ENCODE measurements around the gene INPP5A.

Gene INPP5A

DNA sequence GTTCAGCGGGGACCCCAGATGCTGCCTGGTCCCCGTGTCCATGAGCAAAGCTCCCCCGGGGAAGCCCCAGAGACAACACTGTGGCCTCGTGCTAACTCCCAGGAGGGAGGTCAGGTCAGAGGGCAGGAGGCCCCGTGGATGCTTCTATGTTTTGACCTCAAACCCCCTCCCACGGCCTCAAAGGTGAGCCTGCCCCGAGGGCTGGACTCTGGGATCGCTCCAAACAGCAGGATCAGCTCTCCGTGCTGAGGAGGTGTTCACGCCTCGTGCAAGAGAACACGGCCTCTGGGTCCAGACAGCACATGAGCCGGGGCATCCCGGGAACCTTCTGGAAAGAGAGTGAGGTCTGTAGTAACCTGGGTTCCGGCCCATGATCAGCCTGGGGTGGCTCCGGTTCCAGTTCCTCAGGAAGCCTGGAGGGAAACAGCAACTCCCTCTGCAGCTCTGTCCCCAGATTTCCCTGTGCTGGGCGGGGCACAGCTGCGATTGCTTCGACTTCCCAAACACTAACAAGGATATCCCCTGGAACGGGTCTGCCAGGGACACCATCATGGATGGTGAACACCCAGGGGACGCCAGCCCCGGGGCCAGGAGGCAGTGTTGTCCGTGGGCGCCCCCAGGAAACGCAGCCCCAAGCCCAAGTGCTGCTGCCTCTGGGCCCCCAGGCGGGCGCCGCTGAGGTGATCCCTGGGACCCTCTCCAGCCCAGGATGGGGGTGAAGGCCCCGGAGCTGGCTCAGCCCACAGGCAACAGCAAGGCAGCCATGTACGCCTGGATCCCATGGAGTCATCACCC, 18.0 kb upstream of the INPP5A start:
- no peaks in the 10 kb centered on the region for H3K9me3 Mint-ChIP-seq

DNA sequence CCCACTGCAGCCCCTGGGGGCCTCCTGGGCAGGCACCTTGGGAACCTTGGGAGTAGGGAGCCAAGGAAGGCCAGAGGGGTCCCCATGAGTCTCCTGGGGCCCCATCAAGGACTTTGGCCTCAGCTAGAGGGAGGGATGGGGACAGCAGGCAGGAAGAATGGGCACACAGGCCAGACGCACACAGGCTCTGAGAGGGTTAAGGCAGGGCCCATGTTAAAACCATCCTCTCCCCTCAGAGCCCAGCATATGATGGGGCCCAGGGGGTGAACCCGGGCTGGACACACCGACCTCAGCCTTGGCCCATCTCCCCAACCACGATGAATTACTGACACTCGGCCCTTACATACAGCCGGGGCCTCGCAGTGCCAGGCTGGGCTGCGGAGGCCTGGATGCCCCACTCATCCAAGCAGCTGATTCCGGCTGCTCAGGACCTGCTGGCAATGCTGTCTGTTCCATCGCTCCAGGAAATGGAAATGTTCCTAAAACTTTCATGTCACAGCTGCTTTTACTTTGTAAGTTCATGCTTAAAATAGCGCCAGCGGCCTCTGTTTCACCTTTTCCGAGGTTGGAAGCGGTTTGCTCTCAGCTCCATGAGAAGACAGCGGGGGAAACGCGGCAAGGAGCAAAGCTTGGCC, 17.3 kb upstream of the INPP5A start:
- H3K9me3 Mint-ChIP-seq: no peaks in the 10 kb centered on the region
- H3K27me3 Mint-ChIP-seq: peaks cover 60% of the 10 kb centered on the region
- H3K4me1 Mint-ChIP-seq (ENCODE audit: low read depth): peaks cover 34% of the 10 kb centered on the region
- H3K4me3 Mint-ChIP-seq: no peak overlapping the region
- H3K36me3 Mint-ChIP-seq (ENCODE audit: low read depth): no peaks in the 10 kb centered on the region
- intact Hi-C loops (cut with micrococcal nuclease): no loop called here
- H3K27ac Mint-ChIP-seq: no peak overlapping the region

More for the DNA sequence above, 18.0 kb upstream of the INPP5A start:
- Mint-ChIP-seq H3K4me3 (no peak overlapping the region), H3K36me3 (ENCODE audit: low read depth) (no peaks in the 10 kb centered on the region), H3K4me1 (ENCODE audit: low read depth) (peaks cover 38% of the 10 kb centered on the region), H3K27ac (no peak overlapping the region), H3K27me3 (peaks cover 58% of the 10 kb centered on the region)
- intact Hi-C loops (cut with micrococcal nuclease): no loop called here

DNA sequence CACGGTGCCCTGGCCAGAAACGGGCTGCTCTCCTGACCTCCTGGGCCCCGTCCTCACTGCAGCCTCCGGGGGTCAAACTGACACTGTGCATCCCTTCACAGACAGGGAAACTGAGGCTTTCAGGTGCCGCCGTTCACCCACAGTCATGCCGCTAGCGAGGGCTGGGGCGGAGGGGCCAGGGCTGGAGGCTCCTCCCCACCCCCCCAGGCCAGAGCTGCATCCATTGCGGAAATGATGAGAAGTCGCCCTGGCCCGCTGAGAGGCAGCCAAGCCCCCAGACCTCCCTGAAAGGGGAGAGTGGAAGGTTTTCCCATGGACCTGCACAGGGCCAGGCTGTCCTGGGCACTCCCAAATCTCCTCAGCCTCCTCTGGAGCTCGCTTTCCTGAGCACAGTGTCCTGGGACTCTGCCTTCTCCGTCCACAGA, 16.5 kb upstream of the INPP5A start:
- H3K9me3 Mint-ChIP-seq: no peaks in the 10 kb centered on the region
- no peak overlapping the region for H3K4me3 Mint-ChIP-seq
- peaks cover 32% of the 10 kb centered on the region for H3K4me1 Mint-ChIP-seq (ENCODE audit: low read depth)
- no peaks in the 10 kb centered on the region for H3K36me3 Mint-ChIP-seq (ENCODE audit: low read depth)
- intact Hi-C loops (cut with micrococcal nuclease): no loop called here
- H3K27me3 Mint-ChIP-seq: peaks cover 58% of the 10 kb centered on the region
- H3K27ac Mint-ChIP-seq: no peak overlapping the region

DNA sequence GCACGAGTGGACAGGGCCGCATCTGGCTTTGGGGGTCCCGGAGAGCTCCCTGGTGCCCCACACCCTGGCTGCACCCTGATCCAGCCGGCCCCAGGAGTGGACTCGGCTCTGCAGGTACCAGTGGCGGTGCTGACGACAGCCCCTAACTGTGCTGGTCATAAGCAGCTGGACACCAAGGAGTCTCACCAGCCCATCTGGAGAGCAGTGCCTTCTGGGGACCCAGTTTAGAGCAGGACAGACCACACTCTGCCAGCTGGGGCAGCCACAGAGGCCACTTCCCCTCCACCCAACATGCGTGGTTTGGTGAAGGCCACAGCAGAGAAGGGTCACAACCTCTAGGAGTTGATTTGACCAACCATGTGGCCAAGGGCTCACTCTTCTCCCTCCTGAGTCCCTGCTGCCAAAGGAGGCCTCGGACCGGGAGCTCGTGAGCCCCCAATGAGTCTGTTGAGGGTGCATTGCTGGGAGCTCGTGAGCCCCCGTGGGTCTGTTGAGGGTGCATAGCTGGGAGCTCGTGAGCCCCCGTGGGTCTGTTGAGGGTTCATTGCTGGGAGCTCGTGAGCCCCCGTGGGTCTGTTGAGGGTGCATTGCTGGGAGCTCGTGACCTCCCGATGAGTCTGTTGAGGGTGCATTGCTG, 16.0 kb upstream of the INPP5A start:
- Mint-ChIP-seq H3K27me3 (peaks cover 57% of the 10 kb centered on the region), H3K27ac (no peak overlapping the region), H3K36me3 (ENCODE audit: low read depth) (no peaks in the 10 kb centered on the region), H3K4me1 (ENCODE audit: low read depth) (peaks cover 31% of the 10 kb centered on the region), H3K4me3 (no peak overlapping the region), H3K9me3 (no peaks in the 10 kb centered on the region)
- intact Hi-C loops (cut with micrococcal nuclease): no loop called here

DNA sequence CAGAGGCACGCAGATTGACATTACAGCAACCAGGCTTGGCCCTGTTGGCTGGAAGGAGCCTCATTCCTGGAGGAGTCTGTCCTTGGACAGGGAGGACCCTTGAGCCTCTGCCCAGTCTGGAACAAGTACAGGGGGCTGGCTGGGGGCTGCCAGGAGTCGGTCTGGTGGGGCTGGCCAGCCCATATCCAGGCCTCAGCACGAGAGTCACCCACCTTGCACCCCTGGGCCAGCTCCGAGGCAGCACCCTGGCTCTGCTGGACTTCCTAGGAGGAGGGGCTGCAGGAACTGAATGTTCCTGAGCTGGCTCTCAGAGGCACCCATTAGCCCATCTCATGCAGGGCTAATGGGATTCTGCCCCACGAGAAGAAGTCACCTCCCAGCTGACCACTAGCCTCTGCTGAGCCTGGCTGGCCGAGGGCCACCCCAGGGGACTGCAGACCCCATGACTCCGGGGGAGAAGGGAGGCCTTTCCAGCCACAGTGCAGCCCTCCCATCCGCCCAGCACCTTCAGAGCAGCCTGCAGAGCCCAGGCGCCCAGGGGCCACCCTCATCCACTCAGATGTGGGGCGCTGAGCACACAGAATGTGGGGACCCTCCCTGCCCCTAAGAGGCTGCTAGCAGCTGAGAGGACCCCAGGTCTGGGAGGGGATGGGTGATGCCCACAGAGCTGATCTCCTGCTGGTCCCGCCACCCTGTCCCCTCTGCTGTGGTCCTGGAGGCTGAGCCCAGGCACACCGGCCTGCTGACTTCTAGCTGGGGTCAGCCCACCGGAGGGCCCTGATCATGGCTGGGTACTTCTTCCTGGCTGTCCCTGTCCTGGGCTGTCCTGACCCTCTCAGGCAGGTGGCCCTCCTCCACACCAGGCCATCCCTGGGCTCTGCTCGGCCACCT, 14.8 kb upstream of the INPP5A start:
- Mint-ChIP-seq H3K27me3 (peaks cover 65% of the 10 kb centered on the region), H3K9me3 (no peaks in the 10 kb centered on the region), H3K27ac (no peak overlapping the region), H3K4me1 (ENCODE audit: low read depth) (peaks cover 22% of the 10 kb centered on the region), H3K4me3 (no peak overlapping the region), H3K36me3 (ENCODE audit: low read depth) (no peaks in the 10 kb centered on the region)
- intact Hi-C loops (cut with micrococcal nuclease): no loop called here

DNA sequence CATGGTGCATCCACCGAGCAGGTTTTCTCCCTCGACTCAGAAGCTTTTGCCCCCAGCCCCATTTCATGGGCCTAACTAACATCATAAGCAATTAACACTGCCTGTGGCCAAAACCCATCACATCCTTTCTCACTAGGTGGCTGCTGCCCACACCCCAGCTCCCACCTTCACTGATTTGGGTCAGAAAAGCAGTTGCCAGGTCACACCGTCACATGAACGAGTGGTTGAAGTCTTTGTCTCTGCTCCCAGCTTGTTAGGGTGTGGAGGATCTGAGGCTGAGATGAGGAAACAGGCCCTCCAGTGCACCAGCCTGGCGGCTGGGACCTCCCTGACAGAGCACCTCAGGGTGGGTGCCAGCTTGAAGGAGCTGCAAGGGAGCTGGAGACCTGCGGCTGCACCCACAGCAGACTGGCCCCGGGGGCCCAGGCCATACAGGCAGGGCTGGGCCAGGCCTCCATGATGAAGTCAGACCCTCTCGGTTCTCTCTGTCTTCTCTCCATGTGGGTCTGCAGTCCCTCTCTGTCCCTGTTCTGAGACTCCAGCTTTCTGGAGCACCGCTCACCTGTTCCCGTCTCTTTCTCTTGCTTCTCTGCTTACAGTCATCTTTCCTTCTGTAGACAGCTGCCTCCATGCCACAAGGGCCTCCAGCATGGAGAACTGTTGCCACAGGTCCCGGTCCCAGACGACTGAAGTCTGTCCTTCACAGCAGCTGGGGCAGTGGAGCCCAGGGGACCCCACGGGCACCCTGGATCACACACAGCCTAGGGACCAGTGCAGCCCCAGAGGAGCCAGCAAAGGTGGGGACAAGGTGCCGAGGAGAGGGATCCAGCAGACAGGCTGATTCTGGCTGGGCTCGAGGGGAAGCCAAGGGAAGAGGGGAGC, 13.8 kb upstream of the INPP5A start:
- peaks cover 12% of the 10 kb centered on the region for H3K4me1 Mint-ChIP-seq (ENCODE audit: low read depth)
- intact Hi-C loops (cut with micrococcal nuclease): no loop called here
- H3K27me3 Mint-ChIP-seq: peaks cover 65% of the 10 kb centered on the region

DNA sequence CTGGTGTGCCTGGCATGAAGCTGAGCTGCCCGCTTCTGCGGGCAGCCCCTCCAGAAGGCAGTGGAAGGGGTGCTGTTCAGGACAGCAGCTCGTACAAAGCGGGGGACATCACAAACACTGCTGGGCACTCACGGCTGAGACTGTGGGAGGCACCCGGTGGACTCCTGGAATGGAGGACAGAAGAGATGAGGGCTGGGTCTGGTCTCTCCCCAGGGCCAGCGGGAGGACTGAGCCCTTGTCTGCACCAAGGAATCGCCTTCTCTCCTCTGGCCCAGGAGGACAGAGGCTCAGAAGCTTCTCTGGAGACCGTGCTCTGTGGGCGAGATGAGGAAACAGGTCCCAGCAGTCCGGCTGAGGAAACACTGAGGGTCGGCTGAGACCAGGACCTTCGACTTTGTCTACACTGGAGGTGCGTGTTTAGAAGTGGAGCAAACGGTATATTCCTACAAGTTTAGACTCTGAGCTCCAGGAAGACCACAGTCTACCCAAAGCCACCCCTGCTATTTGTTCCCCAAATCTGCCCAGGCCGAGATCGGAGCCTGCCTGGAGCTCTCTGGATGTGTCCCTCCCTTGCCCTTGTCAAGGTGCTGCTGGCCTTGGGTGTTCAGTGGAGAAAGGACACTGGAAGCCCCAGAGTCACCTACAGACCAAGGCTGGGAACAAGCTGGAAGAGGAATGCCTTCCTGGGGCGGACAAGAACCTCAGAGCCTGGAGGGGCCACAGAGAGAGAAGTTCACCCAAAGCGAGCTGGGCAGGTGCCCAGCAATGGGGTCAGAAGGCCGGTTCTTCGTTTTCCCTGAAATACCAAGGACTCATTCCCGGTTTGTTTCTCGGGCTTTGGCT, 12.9 kb upstream of the INPP5A start:
- intact Hi-C loops (cut with micrococcal nuclease): no loop called here
- peaks cover 3% of the 10 kb centered on the region for H3K4me1 Mint-ChIP-seq (ENCODE audit: low read depth)
- H3K27ac Mint-ChIP-seq: no peak overlapping the region
- H3K27me3 Mint-ChIP-seq: peaks cover 61% of the 10 kb centered on the region
- no peak overlapping the region for H3K4me3 Mint-ChIP-seq
- no peaks in the 10 kb centered on the region for H3K9me3 Mint-ChIP-seq
- H3K36me3 Mint-ChIP-seq (ENCODE audit: low read depth): no peaks in the 10 kb centered on the region

More for the DNA sequence above, 13.8 kb upstream of the INPP5A start:
- Mint-ChIP-seq H3K36me3 (ENCODE audit: low read depth) (no peaks in the 10 kb centered on the region), H3K9me3 (no peaks in the 10 kb centered on the region), H3K27ac (no peak overlapping the region), H3K4me3 (no peak overlapping the region)

DNA sequence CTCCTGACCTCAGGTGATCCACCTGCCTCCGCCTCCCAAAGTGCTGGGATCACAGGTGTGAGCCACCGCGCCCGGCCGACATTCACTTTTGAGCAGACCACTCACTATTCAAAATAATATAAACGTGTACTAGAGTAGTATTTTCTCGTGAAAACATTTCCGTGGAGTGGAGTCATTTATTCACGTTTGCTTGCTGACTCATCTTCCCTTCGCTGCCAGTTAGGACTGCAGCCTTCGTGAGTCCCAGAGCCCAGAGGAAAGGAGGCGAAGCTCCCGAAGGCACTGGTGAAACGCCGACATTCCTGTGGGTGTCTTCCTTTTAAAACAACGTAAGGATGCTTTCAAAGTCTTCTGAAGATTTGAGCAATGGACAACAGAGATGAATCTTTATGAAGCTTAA, 10.9 kb upstream of the INPP5A start:
- Mint-ChIP-seq H3K27ac (no peak overlapping the region), H3K36me3 (ENCODE audit: low read depth) (no peaks in the 10 kb centered on the region), H3K27me3 (peaks cover 55% of the 10 kb centered on the region), H3K4me1 (ENCODE audit: low read depth) (no peaks in the 10 kb centered on the region), H3K4me3 (no peak overlapping the region), H3K9me3 (peaks cover 5% of the 10 kb centered on the region)
- intact Hi-C loops (cut with micrococcal nuclease): no loop called here

DNA sequence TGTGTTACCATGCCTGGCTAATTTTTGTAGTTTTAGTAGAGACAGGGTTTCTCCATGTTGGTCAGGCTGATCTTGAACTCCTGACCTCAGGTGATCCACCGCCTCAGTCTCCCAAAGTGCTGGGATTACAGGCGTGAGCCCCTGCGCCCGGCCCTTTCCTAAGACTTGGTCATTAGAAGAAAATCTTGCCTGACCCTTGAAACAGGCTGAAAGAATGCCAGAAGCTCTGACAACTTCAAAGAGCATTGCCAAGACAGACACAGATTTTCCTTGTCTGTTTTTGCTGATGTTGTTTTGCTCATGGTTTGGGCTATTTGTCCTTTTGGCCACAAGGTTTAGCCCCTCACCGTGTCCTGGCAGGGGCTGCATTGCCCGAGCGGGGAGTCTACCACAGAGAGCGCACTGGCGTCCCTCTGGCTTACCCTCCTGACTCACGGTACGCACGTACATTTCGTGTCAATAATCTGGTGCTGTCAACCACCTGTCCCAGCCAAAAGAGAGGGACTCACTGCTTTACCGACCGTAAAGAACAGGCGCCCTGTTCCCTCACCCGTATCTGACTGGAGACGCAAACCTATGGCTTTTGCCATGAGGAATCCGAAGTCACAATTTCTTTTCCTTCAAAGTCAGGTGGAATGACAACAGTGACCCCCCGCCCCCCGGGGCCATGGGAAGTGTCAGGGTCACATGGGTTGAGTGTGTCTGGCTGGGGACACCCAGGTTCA, 10.1 kb upstream of the INPP5A start:
- no peaks in the 10 kb centered on the region for H3K36me3 Mint-ChIP-seq (ENCODE audit: low read depth)
- peaks cover 8% of the 10 kb centered on the region for H3K9me3 Mint-ChIP-seq
- intact Hi-C loops (cut with micrococcal nuclease): no loop called here
- no peaks in the 10 kb centered on the region for H3K4me1 Mint-ChIP-seq (ENCODE audit: low read depth)
- H3K27me3 Mint-ChIP-seq: peaks cover 53% of the 10 kb centered on the region
- no peak overlapping the region for H3K4me3 Mint-ChIP-seq
- no peak overlapping the region for H3K27ac Mint-ChIP-seq

DNA sequence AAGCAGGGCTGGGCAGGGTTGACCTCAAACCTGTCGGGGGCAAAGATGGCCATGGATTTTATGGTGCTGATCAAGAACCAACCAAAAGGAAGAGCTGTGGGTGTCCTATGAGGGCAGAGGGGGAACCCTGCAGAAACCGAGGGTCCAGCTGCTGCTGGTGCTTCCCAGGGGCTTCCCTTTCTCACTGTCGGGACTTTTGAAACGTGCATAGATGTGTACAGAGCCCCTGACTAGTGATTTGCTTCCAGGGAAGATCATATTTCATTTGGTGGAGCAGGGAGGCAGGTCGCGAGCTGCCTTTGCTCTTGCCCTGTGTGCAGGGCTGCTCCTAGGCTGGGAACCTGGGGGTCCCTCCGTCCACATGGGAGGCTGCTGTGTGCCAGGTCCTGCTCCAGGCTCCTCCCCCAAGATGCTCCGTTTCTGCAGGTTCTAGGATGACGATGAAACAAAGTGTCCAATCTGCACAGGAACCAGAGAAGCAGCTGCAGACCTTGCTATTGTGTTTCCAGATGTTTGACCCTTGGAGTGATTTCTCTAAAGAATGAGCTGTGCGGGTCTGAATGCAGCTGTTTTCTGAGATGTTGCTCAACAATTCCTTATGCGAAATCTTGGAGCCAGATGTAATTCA, 9.4 kb upstream of the INPP5A start:
- H3K9me3 Mint-ChIP-seq: peaks cover 8% of the 10 kb centered on the region
- H3K36me3 Mint-ChIP-seq (ENCODE audit: low read depth): no peaks in the 10 kb centered on the region
- intact Hi-C loops (cut with micrococcal nuclease): no loop called here
- no peak overlapping the region for H3K4me3 Mint-ChIP-seq
- peaks cover 49% of the 10 kb centered on the region for H3K27me3 Mint-ChIP-seq
- no peaks in the 10 kb centered on the region for H3K4me1 Mint-ChIP-seq (ENCODE audit: low read depth)
- H3K27ac Mint-ChIP-seq: no peak overlapping the region

DNA sequence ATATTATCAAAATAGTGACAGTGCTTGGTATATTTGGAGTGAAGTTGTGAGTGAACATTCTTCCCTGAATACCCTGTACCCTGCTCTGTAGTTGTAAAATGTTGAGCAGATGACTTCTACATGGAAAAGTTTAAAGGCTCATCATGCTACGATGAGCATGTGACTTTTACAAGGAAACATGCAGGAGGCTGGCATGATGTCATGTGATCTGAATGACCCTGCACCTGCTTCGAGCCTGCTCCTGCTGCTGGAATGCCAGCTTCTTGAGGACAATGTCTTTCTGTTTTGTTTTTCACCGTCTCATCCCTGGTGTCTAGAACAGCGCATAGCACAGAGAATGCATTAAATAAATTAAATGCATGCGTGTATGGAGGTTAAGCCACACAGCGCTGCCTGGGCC, 5.4 kb upstream of the INPP5A start:
- Mint-ChIP-seq H3K4me1 (ENCODE audit: low read depth) (peaks cover 11% of the 10 kb centered on the region), H3K4me3 (no peak overlapping the region), H3K27me3 (peaks cover 33% of the 10 kb centered on the region), H3K27ac (no peak overlapping the region), H3K36me3 (ENCODE audit: low read depth) (no peaks in the 10 kb centered on the region), H3K9me3 (peaks cover 8% of the 10 kb centered on the region)
- intact Hi-C loops (cut with micrococcal nuclease): loop anchor here (10.0 kb wide), 1 partner anchor 77 kb away; no protein-coding TSS in a partner anchor
